Stimulated activated CD8-positive, alpha-beta memory T cell treated with anti-CD3 and anti-CD28 coated beads, Interleukin-7, amount 100 ng/mL, for 4 hours (primary cell): ENCODE data around the gene LYPLAL1.
A peak's percentile ranks its signal among the peaks of the same experiment; 100 is the strongest.

ENCODE experiments used
- DNase-seq, 2 donors: peaks; one replicate each; pipeline ENCODE4 v3.0.0-alpha.2; 2020; ENCODE audit warnings: low read depth in 2 of 2

The LYPLAL1 gene

DNA sequence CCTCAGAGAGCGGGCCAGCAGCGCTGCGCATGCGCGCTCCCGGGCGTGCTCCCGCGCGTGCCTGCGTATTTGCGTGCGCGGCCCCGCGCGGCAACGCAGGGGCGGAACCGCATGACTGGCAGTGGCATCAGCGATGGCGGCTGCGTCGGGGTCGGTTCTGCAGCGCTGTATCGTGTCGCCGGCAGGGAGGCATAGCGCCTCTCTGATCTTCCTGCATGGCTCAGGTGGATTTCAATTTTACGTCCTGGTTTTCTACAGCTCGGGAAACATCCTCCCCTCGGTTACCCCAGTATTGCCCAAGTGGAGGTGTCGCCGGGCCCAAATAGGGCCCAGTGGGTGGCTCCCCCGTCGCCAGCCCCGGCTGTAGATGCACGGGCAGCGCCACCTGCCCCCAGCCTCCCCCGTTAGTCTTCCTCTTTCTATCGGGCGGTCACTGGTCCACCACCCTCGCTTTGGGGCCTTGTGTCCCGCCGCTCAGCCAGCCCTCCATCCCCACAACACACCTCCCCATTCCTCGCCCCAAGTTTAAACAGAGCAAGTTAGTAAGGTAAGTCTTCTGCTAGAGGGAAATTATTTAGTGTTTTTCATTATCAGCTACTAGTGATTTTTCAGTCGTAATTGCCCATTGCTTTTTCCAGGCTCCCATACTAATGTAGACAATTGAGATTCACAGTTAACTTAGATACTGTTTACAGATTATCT is at the start of gene LYPLAL1:
Gene LYPLAL1, plus strand, starts transcription at position 121 of the 702 bp plus-strand sequence. Its CDS starts 13 bp downstream, at position 134.
- peak; percentile 69 to 84 for DNase-seq

DNA sequence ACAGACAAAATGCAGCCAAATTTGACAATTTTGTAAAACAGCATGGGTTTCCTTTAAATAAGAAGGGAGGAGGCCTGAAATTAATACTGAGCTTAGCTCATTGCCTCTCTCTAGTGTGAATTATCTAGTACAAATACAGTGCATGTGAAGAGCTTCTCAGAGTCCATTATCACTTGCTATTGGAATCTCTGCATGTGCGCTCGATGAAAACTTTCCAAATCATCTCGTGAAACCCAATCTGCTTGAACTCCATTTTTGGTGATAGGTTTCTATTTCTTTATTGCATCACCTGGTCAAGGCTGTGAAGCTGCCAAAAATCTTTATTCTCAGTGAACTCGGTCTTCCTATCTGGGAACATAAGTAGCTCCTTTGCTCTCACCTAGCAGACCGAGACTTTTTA is 49.5 kb upstream of the LYPLAL1 start:
- no peak for DNase-seq

GRCh38 chr1:219125342-219125741 is 48.3 kb upstream of the LYPLAL1 start:
- DNase-seq = no peak

DNA sequence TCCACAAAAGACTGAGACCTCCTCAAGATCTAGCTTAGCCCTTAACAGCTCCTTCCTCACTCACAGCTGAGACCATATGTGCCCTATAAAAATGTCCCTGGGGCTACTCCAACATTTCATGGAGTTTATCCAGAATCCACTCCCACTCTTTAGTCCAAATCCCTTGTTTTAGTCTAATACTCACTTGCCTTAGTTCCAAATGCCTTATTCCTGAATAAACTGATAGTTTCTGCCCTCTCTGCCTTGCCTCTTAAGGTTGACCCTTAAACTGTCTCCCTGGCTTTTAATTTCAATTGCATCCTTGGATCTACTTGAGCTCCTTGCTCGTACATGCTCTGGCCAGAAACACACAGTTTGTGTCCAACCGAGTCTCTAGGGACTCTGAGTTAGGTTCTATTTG is 47.3 kb upstream of the LYPLAL1 start:
- no peak for DNase-seq

GRCh38 chr1:219128957-219129356 is 44.7 kb upstream of the LYPLAL1 start:
- no peak for DNase-seq

DNA sequence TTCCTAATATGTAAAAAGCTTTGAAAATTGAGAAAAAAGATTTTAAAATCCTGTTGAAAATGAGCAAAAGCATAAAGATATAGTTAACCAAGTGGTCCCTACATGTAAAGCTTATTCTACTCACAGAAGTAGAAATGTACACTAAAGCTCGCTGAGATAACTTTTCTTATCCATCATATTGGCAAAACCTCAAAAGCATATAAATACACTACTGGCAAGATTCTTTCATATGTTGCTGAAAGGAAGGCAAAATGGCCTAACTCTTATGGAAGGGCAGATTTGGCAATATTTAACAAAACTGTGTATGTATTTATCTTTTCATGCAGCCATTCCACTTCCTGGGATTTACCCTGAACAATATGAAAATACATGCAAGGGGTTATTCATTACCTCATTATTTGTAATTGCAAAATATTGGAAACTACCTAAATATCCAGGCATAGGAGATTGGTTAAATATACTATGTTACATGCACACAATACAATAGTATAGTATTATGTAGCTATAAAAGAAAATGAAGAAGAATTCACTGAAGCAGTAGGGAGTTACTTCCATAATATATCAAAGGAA is 43.2 kb upstream of the LYPLAL1 start:
- DNase-seq = no peak

DNA sequence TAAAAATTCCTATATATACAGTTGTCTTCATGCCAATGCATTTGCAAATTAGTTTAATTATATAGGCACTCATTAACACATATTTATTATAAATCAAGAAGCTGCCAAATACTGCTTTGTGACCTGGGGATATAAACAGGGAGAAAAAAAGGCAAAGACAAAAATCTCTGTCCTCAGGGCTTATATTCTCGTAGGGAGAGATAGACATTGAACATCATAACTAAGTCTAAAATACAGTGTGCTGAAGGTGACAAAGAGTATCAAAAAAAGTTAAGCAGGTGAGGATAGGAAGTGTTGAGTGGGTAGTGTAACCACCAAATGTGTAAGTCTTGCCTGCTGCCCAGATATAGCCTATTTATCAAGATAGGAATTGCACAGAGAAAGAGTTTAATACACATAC is 40.7 kb upstream of the LYPLAL1 start:
- DNase-seq = no peak

DNA sequence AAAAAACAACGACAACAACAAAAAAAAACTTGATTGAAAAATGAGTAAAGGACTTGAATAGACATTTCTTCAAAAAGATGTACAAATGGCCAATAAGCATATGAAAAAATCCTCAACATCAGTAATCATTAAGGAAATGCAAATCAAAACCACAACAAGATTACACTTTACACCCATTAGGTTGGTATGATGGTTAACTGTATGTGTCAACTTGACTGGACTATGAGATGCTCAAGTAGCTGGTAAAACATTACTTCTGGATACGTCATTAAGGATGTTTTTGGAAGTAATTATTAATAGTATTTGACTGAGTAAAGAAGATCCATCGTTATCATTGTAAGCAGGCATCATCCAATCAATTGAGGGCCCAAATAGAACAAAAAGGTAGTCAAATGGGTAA is 34.9 kb upstream of the LYPLAL1 start:
- no peak for DNase-seq

GRCh38 chr1:219140303-219140877 is 33.3 kb upstream of the LYPLAL1 start:
- no peak for DNase-seq

GRCh38 chr1:219143735-219144134 is 29.9 kb upstream of the LYPLAL1 start:
- no peak for DNase-seq

- no peak for DNase-seq
Measured at GRCh38 chr1:219144658-219145315, 28.9 kb upstream of the LYPLAL1 start.

DNA sequence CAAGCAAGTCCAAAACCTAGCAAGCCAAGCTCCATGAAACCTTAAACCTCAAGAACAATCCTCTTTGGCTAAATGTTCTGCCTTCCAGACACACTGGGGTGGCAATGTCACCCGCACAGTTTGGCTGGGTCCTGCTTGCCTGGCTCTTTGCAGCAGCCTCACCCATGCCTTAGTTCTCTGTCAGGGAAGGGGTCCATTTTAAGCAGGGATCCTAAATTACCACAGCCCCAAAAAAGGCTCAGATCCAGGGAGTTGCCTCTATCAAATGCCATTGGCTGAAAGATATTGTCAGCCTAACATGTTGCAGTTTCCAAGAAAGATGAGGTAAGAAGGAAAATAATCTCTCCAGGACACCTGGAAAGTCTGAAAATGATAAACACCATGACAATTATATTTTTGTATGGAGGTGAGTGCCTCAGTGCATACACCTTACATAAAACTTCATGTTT is 26.1 kb upstream of the LYPLAL1 start:
- no peak for DNase-seq

- DNase-seq = no peak
Measured at GRCh38 chr1:219149009-219149577, 24.6 kb upstream of the LYPLAL1 start.

- no peak for DNase-seq
Measured at GRCh38 chr1:219149953-219150352, 23.7 kb upstream of the LYPLAL1 start.

DNA sequence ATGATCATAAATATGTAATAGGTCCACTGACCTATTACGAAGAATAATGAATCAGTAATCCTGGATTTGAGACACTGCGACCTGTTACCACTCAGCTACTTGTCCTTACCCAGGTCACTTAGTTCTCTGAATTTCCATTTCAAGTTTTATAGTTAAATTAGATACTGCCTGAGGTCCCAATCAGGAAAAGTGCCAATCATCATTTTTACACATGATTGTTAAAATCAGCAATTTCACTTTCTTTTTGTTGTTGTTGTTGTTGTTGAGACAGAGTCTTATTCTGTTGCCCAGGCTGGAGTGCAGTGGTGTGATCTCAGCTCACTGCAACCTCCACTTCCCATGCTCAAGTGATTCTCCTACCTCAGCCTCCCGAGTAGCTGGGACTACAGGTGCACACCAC is 22.8 kb upstream of the LYPLAL1 start:
- DNase-seq = no peak

GRCh38 chr1:219151467-219151866 is 22.2 kb upstream of the LYPLAL1 start:
- DNase-seq = no peak

GRCh38 chr1:219152751-219153150 is 20.9 kb upstream of the LYPLAL1 start:
- no peak for DNase-seq

GRCh38 chr1:219153723-219154122 is 20.0 kb upstream of the LYPLAL1 start:
- no peak for DNase-seq

- no peak for DNase-seq
Measured at GRCh38 chr1:219155135-219155534, 18.5 kb upstream of the LYPLAL1 start.

GRCh38 chr1:219159946-219160645 is 13.6 kb upstream of the LYPLAL1 start:
- no peak for DNase-seq

GRCh38 chr1:219160967-219161366 is 12.7 kb upstream of the LYPLAL1 start:
- DNase-seq = no peak

- no peak for DNase-seq
Measured at GRCh38 chr1:219161371-219161770, 12.3 kb upstream of the LYPLAL1 start.
